Measurements from ENCODE around the gene INSIG1. TPM values are rescaled to one million over a fixed set of nuclear protein-coding genes. Genes with fewer than 3 reads are reported as not detected.

Gene INSIG1
- total and polyA plus RNA-seq, 2 of the 4 experiments (the other 2 are of a cell fraction): 19.0 to 26.0 TPM

DNA sequence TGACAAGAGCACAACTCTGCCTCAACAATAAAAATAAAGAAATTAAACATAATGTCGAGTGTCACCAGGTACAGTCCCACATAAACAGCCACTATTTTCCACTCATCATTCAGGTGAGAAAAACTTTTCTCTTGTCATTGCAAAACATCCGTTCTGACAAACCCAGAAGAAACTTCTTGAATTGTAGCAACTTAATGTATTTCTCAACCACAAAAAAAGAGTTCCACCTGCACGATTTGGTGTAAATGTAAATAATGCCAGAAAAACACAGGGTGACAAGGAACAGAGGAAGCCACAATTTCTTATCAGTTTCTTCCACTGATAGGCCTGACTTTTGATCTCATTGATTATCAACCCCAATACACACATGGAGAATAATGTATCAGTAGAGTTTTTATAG is 26.8 kb upstream of the INSIG1 start:
- H4K20me1 ChIP-seq (ENCODE audit: insufficient read depth, low read length): no peaks in the 10 kb centered on the region
- H3K14ac ChIP-seq (replicated peaks; ENCODE audit: low read depth, low read length): no peak overlapping the region
- H2BK20ac ChIP-seq (ENCODE audit: low read depth, low read length): no peak overlapping the region
- H3K27me3 ChIP-seq (ENCODE audit: control insufficient read depth, insufficient read depth, low read length): peaks cover 5% of the 10 kb centered on the region
- H3K9me3 ChIP-seq (ENCODE audit: control insufficient read depth, insufficient read depth, low read length): no peaks in the 10 kb centered on the region
- TF ChIP-seq FOS (IDR thresholded peaks at IDR 0.05; ENCODE audit: low read depth, low read length) (no peak), NFE2L2 (IDR thresholded peaks at IDR 0.05; ENCODE audit: low read depth, low read length) (no peak), MAFK (IDR thresholded peaks at IDR 0.05; ENCODE audit: low read depth, low read length) (no peak), SMC3 (IDR thresholded peaks at IDR 0.05; ENCODE audit: low read depth, low read length) (no peak), CEBPB (IDR thresholded peaks at IDR 0.05; ENCODE audit: low read depth, low read length) (no peak)
- no peak overlapping the region for H2BK5ac ChIP-seq (ENCODE audit: low read depth, low read length, poor library complexity, severe bottlenecking)
- DNase-seq (no peak), ATAC-seq (ENCODE audit: low read depth) (no peak)
- H3K4me1 ChIP-seq (ENCODE audit: control insufficient read depth, insufficient read depth, low read length): no peaks in the 10 kb centered on the region; the same call in 1 of the 2 replicates
- H3K4me2 ChIP-seq (ENCODE audit: low read depth, low read length): no peak overlapping the region
- no CpG with 5 or more reads among the region's 3 CpGs for WGBS, 2 experiments (ENCODE audit: extremely low coverage in 2 of 2, insufficient read length in 1 of 2)
- no peak overlapping the region for H4K8ac ChIP-seq (ENCODE audit: low read depth in 2 of 2, low read length in 2 of 2)
- no peak overlapping the region for H3K4ac ChIP-seq (ENCODE audit: low read depth, low read length)
- dilution Hi-C loops (cut with HindIII; ENCODE audit: low sequenced_read_pairs, unreplicated experiment): no loop called here
- H3K18ac ChIP-seq (ENCODE audit: low read depth, low read length): no peak overlapping the region
- H3K27ac ChIP-seq (ENCODE audit: insufficient read depth, low read length): no peak overlapping the region
- no TSS peak for BruUV-seq (replicated peaks)
- ChIA-PET CTCF (no interaction called here), POLR2A (ENCODE audit: unreplicated experiment) (no interaction called here)
- no peak overlapping the region for H2BK15ac ChIP-seq (ENCODE audit: low read depth, low read length)
- intact Hi-C loops (cut with micrococcal nuclease): no loop called here
- H2BK120ac ChIP-seq (ENCODE audit: low read depth, low read length): no peak overlapping the region
- H3K79me1 ChIP-seq (ENCODE audit: low read depth in 1 of 2, low read length in 2 of 2): no peaks in the 10 kb centered on the region
- no peak overlapping the region for H2AK9ac ChIP-seq (replicated peaks; ENCODE audit: low read depth, low read length, poor library complexity)
- no peak overlapping the region for H3K56ac ChIP-seq (ENCODE audit: extremely low read depth, insufficient read depth, low read length)
- no peak overlapping the region for H3K9ac ChIP-seq (ENCODE audit: low read depth, low read length)
- H3K36me3 ChIP-seq (ENCODE audit: control insufficient read depth, insufficient read depth, low read length): no peaks in the 10 kb centered on the region
- H2AFZ ChIP-seq (replicated peaks; ENCODE audit: low read length, poor library complexity): no peak overlapping the region
- no peak overlapping the region for H4K5ac ChIP-seq (ENCODE audit: low read depth, low read length)
- H3K4me3 ChIP-seq (ENCODE audit: insufficient read depth, low read depth, low read length): no peak overlapping the region
- H3K23ac ChIP-seq (ENCODE audit: low read depth, low read length): no peak overlapping the region
- H3K9me1 ChIP-seq (ENCODE audit: insufficient read depth, low read length): no peaks in the 10 kb centered on the region
- H4K91ac ChIP-seq (ENCODE audit: insufficient read depth, low read depth, low read length): no peak overlapping the region
- H2AK5ac ChIP-seq (ENCODE audit: low read depth, low read length): no peak overlapping the region
- in situ Hi-C loops (cut with MboI; ENCODE audit: low sequenced_read_pairs): no loop called here

Data from IMR-90 (cell line).